GM12865 (cell line): ENCODE data around the gene ACTRT2.

Experiments
- DNase-seq: peaks from one replicate; pipeline ENCODE4 v3.0.0; 2010; ENCODE audit warnings: low read depth
- H3K4me3 ChIP-seq: 2 replicates; pipeline ENCODE4 v1.5.1; 2011; ENCODE audit warnings: mild to moderate bottlenecking, low read depth, low read length, control low read depth
- TF ChIP-seq, protein P1 (sequence below): IDR thresholded peaks from 2 replicates; pipeline ENCODE4 v1.5.1; 2011; ENCODE audit warnings: low read length, control low read depth, low read depth, inconsistent platforms; ENCODE audit not compliant: insufficient read depth; ENCODE audit errors: missing control alignments

Gene ACTRT2

GRCh38 chr1:3052501-3052900 lies 31.2 kb downstream of the ACTRT2 start:
- TF ChIP-seq, protein P1, sequence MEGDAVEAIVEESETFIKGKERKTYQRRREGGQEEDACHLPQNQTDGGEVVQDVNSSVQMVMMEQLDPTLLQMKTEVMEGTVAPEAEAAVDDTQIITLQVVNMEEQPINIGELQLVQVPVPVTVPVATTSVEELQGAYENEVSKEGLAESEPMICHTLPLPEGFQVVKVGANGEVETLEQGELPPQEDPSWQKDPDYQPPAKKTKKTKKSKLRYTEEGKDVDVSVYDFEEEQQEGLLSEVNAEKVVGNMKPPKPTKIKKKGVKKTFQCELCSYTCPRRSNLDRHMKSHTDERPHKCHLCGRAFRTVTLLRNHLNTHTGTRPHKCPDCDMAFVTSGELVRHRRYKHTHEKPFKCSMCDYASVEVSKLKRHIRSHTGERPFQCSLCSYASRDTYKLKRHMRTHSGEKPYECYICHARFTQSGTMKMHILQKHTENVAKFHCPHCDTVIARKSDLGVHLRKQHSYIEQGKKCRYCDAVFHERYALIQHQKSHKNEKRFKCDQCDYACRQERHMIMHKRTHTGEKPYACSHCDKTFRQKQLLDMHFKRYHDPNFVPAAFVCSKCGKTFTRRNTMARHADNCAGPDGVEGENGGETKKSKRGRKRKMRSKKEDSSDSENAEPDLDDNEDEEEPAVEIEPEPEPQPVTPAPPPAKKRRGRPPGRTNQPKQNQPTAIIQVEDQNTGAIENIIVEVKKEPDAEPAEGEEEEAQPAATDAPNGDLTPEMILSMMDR: no peak
- no peak for DNase-seq
- no peak overlapping the region for H3K4me3 ChIP-seq

GRCh38 chr1:3053366-3053980 lies 32.2 kb downstream of the ACTRT2 start:
- H3K4me3 ChIP-seq: no peak overlapping the region
- no peak for DNase-seq
- TF ChIP-seq, protein P1: no peak

- TF ChIP-seq, protein P1: no peak
- H3K4me3 ChIP-seq: no peak overlapping the region
- DNase-seq: no peak
Measured at GRCh38 chr1:3053986-3054385, 32.7 kb downstream of the ACTRT2 start.

- TF ChIP-seq, protein P1: no peak
- DNase-seq: no peak
- H3K4me3 ChIP-seq: no peak overlapping the region
Measured at GRCh38 chr1:3054474-3054873, 33.2 kb downstream of the ACTRT2 start.

DNA sequence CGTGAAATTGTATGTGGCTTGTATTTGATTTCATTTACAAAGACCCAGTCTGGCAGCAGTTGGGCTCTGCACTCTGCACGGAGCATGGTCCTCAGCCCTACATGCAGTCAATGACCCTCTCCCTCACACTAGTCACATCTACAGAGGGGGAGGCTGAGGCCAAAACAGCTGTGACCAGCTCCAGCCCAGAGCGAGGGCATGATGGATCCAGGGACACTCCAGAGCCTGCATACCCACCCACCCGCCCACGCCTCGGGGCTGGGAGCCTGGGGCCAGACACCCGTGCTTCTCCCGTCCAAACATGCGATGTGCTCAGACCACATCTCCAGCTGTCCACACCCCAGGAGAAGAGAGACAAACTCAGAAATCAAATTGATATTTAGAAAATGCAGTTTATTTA lies 33.8 kb downstream of the ACTRT2 start:
- no peak overlapping the region for H3K4me3 ChIP-seq
- DNase-seq: no peak
- TF ChIP-seq, protein P1: no peak

GRCh38 chr1:3056641-3057040 lies 35.4 kb downstream of the ACTRT2 start:
- H3K4me3 ChIP-seq: no peak overlapping the region
- no peak for DNase-seq
- TF ChIP-seq, protein P1: no peak
